KOPT-K1 (cell line): ENCODE measurements around the gene TBATA.

ENCODE experiments used
- H3K27ac ChIP-seq: fragments of 200-600 bp; sonication (generic); 2 replicates; pipeline ENCODE4 v1.5.1; 2016; ENCODE audit warnings: antibody characterized with exemption, mild to moderate bottlenecking, low read depth, low read length; ENCODE audit not compliant: poor library complexity, severe bottlenecking
- H3K36me3 ChIP-seq: fragments of 200-600 bp; sonication (generic); 2 replicates; pipeline ENCODE4 v1.5.1; 2017; ENCODE audit warnings: antibody characterized with exemption, mild to moderate bottlenecking, low read length, moderate library complexity; ENCODE audit not compliant: insufficient read depth
- H3K9me3 ChIP-seq: fragments of 200-600 bp; sonication (generic); 2 replicates; pipeline ENCODE4 v1.5.1; 2017; ENCODE audit warnings: antibody characterized with exemption, low read length, mild to moderate bottlenecking; ENCODE audit not compliant: insufficient read depth, poor library complexity, severe bottlenecking

Gene TBATA

GRCh38 chr10:70751991-70752390, 33.2 kb downstream of the TBATA start:
- Histone ChIP-seq H3K9me3 (no peaks in the 10 kb centered on the region), H3K36me3 (no peaks in the 10 kb centered on the region), H3K27ac (no peak overlapping the region)

GRCh38 chr10:70751356-70751755, 33.8 kb downstream of the TBATA start:
- Histone ChIP-seq H3K27ac (no peak overlapping the region), H3K9me3 (no peaks in the 10 kb centered on the region), H3K36me3 (no peaks in the 10 kb centered on the region)

- H3K27ac ChIP-seq, result no peak overlapping the region
- no peaks in the 10 kb centered on the region for H3K9me3 ChIP-seq
- H3K36me3 ChIP-seq, result no peaks in the 10 kb centered on the region
These were observed 34.9 kb downstream of the TBATA start for GRCh38 chr10:70750156-70750703.

- no peak overlapping the region for H3K27ac ChIP-seq
These were observed 35.4 kb downstream of the TBATA start for GRCh38 chr10:70749756-70750155.

GRCh38 chr10:70748801-70749573, 36.2 kb downstream of the TBATA start:
- H3K36me3 ChIP-seq, result no peaks in the 10 kb centered on the region
- H3K9me3 ChIP-seq, result no peaks in the 10 kb centered on the region
- no peak overlapping the region for H3K27ac ChIP-seq

More at GRCh38 chr10:70749756-70750155, 35.4 kb downstream of the TBATA start:
- Histone ChIP-seq H3K36me3 (no peaks in the 10 kb centered on the region), H3K9me3 (no peaks in the 10 kb centered on the region)

DNA sequence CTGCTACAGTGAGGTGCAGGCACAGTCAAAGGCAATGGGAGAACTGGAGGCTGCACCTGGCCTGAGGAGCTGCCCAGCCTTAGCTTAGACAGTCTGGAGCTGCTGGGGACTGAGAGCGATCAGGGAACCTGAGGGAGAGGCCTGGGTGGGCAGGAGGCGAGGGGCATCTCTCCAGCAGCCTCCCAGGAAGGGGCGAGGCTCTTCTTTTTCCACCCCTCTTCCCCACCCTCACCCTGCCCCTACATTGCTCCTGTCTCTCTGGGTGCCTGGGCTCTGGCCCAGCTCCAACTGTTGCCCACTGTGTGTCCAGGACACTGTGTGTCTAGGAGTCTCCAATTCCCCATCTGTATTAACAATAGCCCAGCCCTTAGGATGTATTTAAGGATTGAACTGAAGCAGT, 36.9 kb downstream of the TBATA start:
- H3K27ac ChIP-seq, result no peak overlapping the region
- H3K36me3 ChIP-seq, result no peaks in the 10 kb centered on the region
- no peaks in the 10 kb centered on the region for H3K9me3 ChIP-seq

GRCh38 chr10:70747192-70747965, 37.8 kb downstream of the TBATA start:
- no peak overlapping the region for H3K27ac ChIP-seq
- no peaks in the 10 kb centered on the region for H3K9me3 ChIP-seq
- H3K36me3 ChIP-seq, result no peaks in the 10 kb centered on the region

DNA sequence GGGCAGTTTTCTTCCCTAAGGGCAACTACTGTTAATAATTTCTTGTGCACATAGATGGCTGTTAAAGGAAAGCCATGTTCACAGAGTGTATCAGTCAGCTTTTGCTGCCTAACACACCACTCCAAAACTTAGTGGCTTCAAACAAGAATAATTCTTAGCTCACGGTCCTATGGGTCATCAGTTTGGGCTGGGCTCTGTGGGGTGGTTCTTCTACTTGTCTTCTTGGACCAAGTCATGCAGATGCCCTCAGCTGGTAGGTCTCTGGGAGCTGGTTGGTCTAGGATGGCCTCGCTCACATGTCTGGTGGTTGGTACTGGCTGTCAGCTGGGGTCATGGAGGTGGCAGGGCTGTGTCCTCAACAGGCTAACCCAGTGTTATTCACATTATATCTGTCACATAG, 39.6 kb downstream of the TBATA start:
- Histone ChIP-seq H3K27ac (no peak overlapping the region), H3K9me3 (no peaks in the 10 kb centered on the region), H3K36me3 (no peaks in the 10 kb centered on the region)

DNA sequence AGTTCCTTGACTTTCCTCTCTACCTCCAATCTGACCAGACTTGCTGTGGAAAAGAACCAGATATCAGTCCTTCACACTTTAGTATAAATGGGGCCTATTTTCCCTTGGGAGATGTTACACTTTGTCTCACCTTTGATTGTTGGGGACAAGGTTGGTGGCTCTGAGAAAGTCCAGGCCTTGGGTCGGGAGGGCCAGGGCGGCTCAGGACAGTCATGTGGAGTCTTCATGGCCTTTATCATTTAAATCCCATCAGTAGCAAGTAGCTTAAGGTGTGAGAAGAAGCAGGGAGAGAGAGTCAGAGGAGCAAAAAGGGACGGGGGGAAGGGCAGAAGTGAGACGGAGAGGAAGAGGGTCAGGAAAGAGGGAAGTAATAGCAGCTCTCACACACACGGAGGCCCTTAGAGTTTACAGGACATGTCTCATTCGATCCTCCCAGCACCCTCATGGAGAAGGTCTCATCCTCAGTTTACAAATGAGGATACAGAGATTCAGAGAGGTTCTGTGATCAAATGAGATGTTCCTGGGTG, 40.5 kb downstream of the TBATA start:
- Histone ChIP-seq H3K27ac (no peak overlapping the region), H3K9me3 (no peaks in the 10 kb centered on the region), H3K36me3 (no peaks in the 10 kb centered on the region)

GRCh38 chr10:70743879-70744278, 41.3 kb downstream of the TBATA start:
- no peaks in the 10 kb centered on the region for H3K36me3 ChIP-seq
- H3K27ac ChIP-seq, result no peak overlapping the region
- no peaks in the 10 kb centered on the region for H3K9me3 ChIP-seq

DNA sequence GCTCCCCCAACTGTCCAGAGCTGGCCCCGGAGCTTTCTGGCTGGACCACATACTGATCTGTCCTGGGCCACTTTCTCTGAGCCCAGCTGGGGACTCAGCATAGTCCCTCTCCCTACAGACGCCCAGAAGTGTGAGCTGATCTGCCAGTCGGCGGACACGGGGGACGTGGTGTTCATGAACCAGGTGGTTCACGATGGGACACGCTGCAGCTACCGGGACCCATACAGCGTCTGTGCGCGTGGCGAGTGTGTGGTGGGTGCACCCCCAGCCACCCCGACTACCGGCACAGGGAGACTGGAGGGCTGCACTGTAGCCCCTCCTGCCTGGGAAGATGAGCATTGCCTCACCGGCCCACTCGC, 41.8 kb downstream of the TBATA start:
- Histone ChIP-seq H3K36me3 (no peaks in the 10 kb centered on the region), H3K27ac (no peak overlapping the region)

DNA sequence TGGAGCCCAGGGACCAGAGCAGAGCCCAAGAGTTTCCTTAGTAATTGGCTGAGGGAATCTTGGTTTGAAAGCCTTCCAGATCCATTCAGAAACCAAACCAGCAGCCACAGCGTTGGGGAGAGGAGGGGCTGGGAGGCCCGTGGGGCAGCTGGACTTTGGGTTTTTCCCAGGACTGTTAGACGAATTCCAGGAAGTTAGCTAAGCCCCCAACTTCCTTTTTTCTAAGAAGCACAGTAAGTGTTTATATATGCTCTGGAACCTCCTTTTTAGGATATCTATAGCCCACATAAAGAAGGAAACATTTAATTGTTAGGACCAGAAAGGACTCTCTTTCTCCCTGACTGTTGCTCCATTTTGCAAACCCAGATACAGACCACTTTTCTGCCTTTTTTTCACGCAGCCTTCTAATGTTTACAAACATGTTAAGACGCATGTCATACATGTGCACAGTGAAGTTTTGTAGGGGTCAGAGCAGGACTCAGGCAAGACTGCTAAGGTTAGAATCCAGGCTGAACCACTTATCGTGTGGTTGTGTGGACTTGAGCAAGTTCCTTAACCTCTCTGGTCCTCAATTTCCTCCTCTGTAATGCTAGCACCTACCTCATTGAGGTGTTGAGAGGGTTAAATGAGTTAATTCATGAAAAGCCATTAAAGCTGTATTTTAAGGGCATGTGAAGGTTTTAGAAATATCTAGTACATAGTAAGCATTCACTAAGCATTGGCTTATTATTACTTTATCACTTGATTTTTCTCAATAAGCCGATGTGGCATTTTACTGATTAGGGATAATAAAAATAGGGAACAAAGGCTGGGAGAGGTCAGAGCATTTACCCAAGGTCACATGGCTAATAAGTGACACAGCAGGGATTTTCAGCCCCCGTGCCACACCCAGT, 42.4 kb downstream of the TBATA start:
- H3K36me3 ChIP-seq, result no peaks in the 10 kb centered on the region
- H3K27ac ChIP-seq, result no peak overlapping the region

More for the DNA sequence above, 41.8 kb downstream of the TBATA start:
- no peaks in the 10 kb centered on the region for H3K9me3 ChIP-seq

DNA sequence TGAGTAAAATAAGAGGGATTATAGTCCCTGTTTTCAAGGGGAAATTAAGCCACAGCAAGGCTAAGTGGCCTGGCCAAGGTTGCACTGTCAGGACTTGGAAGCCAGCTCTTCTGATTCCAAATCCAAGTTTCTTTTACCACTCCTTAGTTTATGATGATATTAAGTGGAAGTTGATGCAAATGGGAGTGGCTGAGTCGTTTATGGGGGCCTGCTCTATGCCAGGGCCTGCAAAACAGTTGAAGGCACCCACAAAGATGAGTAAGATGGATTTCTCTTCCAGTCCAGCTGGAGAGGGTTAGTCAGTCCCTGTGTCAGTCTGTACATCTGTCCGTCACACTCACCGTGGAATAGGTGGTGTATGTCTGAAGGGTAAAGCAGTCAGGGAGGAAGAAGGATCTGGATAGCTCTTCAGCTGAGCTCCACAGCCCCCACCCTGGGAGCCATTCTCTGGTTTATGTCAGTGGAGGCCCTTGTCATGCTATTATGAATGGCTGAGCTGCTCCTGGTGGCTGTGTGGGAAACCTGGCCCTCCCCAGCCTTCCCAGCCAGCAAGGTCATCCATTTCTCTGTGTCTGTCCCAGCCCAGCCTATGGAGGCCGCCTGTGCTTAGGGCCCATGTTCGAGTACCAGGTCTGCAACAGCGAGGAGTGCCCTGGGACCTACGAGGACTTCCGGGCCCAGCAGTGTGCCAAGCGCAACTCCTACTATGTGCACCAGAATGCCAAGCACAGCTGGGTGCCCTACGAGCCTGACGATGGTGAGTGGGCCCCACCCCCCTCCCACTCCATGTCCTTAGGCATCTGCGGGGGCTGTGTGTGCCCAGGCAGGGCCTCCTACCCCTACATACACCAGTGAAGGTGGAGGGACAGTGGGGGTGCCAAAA, 44.5 kb downstream of the TBATA start:
- Histone ChIP-seq H3K36me3 (no peaks in the 10 kb centered on the region), H3K9me3 (no peaks in the 10 kb centered on the region), H3K27ac (no peak overlapping the region)

More for the DNA sequence above, 42.4 kb downstream of the TBATA start:
- H3K9me3 ChIP-seq, result no peaks in the 10 kb centered on the region

DNA sequence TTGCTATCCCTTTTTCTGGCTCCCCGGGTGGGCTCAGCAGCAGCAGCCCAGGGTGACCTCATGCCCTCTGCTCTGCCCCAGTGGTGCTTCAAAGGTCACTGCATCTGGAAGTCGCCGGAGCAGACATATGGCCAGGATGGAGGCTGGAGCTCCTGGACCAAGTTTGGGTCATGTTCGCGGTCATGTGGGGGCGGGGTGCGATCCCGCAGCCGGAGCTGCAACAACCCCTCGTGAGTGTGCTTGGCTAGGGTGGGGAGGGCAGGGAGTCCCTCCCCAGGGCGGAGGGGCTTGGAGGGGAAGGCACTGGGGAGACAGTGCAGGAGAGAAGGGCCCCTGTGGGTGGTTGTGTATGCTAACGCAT, 46.4 kb downstream of the TBATA start:
- Histone ChIP-seq H3K36me3 (no peaks in the 10 kb centered on the region), H3K9me3 (no peaks in the 10 kb centered on the region), H3K27ac (no peak overlapping the region)
